Measurements from ENCODE around the gene TNN.

TNN gene

DNA sequence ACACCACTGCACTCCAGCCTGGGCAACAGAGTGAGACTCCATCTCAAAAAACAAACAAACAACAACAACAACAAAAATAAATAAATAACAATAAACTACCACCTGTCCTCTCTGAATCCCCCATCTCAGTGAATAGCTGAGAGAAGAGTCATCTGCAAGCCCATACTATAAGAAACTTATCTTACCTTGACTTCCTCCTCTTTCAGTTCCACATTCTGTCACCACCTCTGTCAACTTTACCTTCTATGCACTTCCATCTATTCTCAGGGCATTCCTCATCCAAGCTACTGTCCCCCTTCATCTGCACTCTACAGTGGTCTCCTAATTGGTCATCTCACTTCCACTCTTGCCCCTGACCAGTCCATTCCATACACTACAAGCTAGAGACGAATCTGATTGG is 66.9 kb downstream of the TNN start:
- Histone ChIP-seq H3K27ac (replicated peaks) (no peak overlapping the region), H3K27me3 (ENCODE audit: insufficient read depth, poor library complexity, severe bottlenecking) (no peaks in the 10 kb centered on the region), H3K4me3 (replicated peaks; ENCODE audit: insufficient read depth, low read length) (no peak overlapping the region)
- no peak for DNase-seq (ENCODE audit: low read depth in 1 of 2, low spot score in 1 of 2)
- TF ChIP-seq SPI1 (IDR thresholded peaks at IDR 0.05; ENCODE audit: borderline replicate concordance, low read depth) = no peak
- no peak for TF ChIP-seq POLR2AphosphoS5 (IDR thresholded peaks at IDR 0.05; ENCODE audit: low read depth)
- TF ChIP-seq, protein P1, sequence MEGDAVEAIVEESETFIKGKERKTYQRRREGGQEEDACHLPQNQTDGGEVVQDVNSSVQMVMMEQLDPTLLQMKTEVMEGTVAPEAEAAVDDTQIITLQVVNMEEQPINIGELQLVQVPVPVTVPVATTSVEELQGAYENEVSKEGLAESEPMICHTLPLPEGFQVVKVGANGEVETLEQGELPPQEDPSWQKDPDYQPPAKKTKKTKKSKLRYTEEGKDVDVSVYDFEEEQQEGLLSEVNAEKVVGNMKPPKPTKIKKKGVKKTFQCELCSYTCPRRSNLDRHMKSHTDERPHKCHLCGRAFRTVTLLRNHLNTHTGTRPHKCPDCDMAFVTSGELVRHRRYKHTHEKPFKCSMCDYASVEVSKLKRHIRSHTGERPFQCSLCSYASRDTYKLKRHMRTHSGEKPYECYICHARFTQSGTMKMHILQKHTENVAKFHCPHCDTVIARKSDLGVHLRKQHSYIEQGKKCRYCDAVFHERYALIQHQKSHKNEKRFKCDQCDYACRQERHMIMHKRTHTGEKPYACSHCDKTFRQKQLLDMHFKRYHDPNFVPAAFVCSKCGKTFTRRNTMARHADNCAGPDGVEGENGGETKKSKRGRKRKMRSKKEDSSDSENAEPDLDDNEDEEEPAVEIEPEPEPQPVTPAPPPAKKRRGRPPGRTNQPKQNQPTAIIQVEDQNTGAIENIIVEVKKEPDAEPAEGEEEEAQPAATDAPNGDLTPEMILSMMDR (IDR thresholded peaks at IDR 0.05; ENCODE audit: insufficient read depth, low read length) = no peak
- TF ChIP-seq, protein P2, sequence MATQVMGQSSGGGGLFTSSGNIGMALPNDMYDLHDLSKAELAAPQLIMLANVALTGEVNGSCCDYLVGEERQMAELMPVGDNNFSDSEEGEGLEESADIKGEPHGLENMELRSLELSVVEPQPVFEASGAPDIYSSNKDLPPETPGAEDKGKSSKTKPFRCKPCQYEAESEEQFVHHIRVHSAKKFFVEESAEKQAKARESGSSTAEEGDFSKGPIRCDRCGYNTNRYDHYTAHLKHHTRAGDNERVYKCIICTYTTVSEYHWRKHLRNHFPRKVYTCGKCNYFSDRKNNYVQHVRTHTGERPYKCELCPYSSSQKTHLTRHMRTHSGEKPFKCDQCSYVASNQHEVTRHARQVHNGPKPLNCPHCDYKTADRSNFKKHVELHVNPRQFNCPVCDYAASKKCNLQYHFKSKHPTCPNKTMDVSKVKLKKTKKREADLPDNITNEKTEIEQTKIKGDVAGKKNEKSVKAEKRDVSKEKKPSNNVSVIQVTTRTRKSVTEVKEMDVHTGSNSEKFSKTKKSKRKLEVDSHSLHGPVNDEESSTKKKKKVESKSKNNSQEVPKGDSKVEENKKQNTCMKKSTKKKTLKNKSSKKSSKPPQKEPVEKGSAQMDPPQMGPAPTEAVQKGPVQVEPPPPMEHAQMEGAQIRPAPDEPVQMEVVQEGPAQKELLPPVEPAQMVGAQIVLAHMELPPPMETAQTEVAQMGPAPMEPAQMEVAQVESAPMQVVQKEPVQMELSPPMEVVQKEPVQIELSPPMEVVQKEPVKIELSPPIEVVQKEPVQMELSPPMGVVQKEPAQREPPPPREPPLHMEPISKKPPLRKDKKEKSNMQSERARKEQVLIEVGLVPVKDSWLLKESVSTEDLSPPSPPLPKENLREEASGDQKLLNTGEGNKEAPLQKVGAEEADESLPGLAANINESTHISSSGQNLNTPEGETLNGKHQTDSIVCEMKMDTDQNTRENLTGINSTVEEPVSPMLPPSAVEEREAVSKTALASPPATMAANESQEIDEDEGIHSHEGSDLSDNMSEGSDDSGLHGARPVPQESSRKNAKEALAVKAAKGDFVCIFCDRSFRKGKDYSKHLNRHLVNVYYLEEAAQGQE (IDR thresholded peaks at IDR 0.05; ENCODE audit: insufficient replicate concordance, low read depth) = no peak
- TF ChIP-seq GABPA (IDR thresholded peaks at IDR 0.05; ENCODE audit: low read depth) = no peak

DNA sequence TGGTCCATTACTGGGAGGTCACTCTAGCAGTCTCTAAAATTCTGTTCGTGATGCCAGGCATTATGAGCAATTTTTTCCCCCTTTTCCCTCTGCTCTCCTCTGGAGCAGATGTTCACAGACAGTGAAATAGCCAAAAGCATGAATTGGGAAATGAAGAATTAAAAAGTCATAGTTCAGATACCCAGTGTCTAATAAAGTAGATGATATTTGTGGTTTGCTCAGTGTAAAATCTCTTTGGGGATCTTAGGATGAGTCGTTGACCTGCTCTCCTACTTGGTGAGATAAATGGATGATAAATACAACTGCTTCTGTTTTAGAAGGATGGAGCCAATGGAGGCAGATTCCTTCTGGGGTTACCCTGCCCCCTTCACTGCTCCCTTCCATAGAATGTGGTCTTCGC is 68.6 kb downstream of the TNN start:
- no peak for DNase-seq (ENCODE audit: low read depth in 1 of 2, low spot score in 1 of 2)
- Histone ChIP-seq H3K27ac (replicated peaks) (no peak overlapping the region), H3K27me3 (ENCODE audit: insufficient read depth, poor library complexity, severe bottlenecking) (no peaks in the 10 kb centered on the region), H3K4me3 (replicated peaks; ENCODE audit: insufficient read depth, low read length) (no peak overlapping the region)
- TF ChIP-seq, protein P1 (IDR thresholded peaks at IDR 0.05; ENCODE audit: insufficient read depth, low read length) = no peak
- TF ChIP-seq GABPA (IDR thresholded peaks at IDR 0.05; ENCODE audit: low read depth) = no peak
- TF ChIP-seq POLR2AphosphoS5 (IDR thresholded peaks at IDR 0.05; ENCODE audit: low read depth) = no peak
- TF ChIP-seq SPI1 (IDR thresholded peaks at IDR 0.05; ENCODE audit: borderline replicate concordance, low read depth) = no peak
- TF ChIP-seq, protein P2 (IDR thresholded peaks at IDR 0.05; ENCODE audit: insufficient replicate concordance, low read depth) = no peak

DNA sequence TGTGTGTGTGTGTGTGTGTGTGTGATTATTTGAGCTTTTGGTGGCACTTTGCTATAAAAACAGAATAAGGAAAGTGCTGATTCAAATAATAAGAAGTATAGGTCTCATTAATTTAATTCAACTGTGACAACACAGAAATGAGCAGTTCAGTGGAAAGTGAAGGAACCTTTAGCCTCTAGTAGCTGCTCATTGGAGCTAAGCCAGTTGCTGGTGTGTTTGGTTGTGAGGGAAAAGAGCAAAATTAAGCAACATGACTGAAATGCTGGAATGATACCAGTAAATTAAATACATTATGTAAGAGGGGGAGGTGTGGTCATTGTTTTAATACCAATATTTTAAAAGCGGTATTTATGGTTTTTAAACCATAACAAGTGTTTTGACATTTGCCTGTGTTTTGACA is 69.7 kb downstream of the TNN start:
- H3K4me3 ChIP-seq (replicated peaks; ENCODE audit: insufficient read depth, low read length) = no peak overlapping the region
- H3K27ac ChIP-seq (replicated peaks) = no peak overlapping the region
- H3K27me3 ChIP-seq (ENCODE audit: insufficient read depth, poor library complexity, severe bottlenecking) = no peaks in the 10 kb centered on the region
- no peak for DNase-seq (ENCODE audit: low read depth in 1 of 2, low spot score in 1 of 2)
- TF ChIP-seq SPI1 (IDR thresholded peaks at IDR 0.05; ENCODE audit: borderline replicate concordance, low read depth) (no peak), POLR2AphosphoS5 (IDR thresholded peaks at IDR 0.05; ENCODE audit: low read depth) (no peak), GABPA (IDR thresholded peaks at IDR 0.05; ENCODE audit: low read depth) (no peak)
- TF ChIP-seq, protein P2 (IDR thresholded peaks at IDR 0.05; ENCODE audit: insufficient replicate concordance, low read depth) = no peak
- TF ChIP-seq, protein P1 (IDR thresholded peaks at IDR 0.05; ENCODE audit: insufficient read depth, low read length) = no peak

All from HL-60 (cell line).